ENCODE data around the gene RBM23. TPM values are rescaled to one million over a fixed set of nuclear protein-coding genes. Genes with fewer than 3 reads are reported as not detected.

Gene RBM23
- polyA plus RNA-seq, 1 donor from 2014 or later: 83.7 TPM

GRCh38 chr14:22935156-22935555 lies 16.2 kb upstream of the RBM23 start:
- H3K36me3 ChIP-seq (ENCODE audit: insufficient read depth, low read length): no peaks in the 10 kb centered on the region
- peaks cover under 1% of the 10 kb centered on the region for H3F3A ChIP-seq (ENCODE audit: insufficient read depth, low read length, poor library complexity, severe bottlenecking)
- H3K4me2 ChIP-seq (ENCODE audit: low read length): no peak overlapping the region
- H4K20me1 ChIP-seq (ENCODE audit: insufficient read depth): no peaks in the 10 kb centered on the region
- no peak for TF ChIP-seq EZH2 (IDR thresholded peaks at IDR 0.05; ENCODE audit: borderline replicate concordance, insufficient read depth, low read length, poor library complexity, severe bottlenecking)
- TF ChIP-seq MXI1 (conservative IDR thresholded peaks at IDR 0.05; ENCODE audit: poor library complexity, severe bottlenecking): no peak
- TF ChIP-seq POLR2AphosphoS5 (IDR thresholded peaks at IDR 0.05): no peak
- no peak for TF ChIP-seq TAF1 (IDR thresholded peaks at IDR 0.05; ENCODE audit: low read depth)
- TF ChIP-seq RAD21 (conservative IDR thresholded peaks at IDR 0.05): no peak
- no peak for TF ChIP-seq CTCF (IDR thresholded peaks at IDR 0.05; ENCODE audit: poor library complexity, severe bottlenecking)
- no peak for TF ChIP-seq SMC3 (conservative IDR thresholded peaks at IDR 0.05; ENCODE audit: poor library complexity)
- no peak for TF ChIP-seq EP300 (conservative IDR thresholded peaks at IDR 0.05; ENCODE audit: poor library complexity, severe bottlenecking)
- TF ChIP-seq REST (IDR thresholded peaks at IDR 0.05; ENCODE audit: borderline replicate concordance): no peak
- H3K4me3 ChIP-seq (ENCODE audit: low read length): no peak overlapping the region
- H3K27ac ChIP-seq (ENCODE audit: low read length): no peak overlapping the region
- no peak overlapping the region for H3K9ac ChIP-seq (ENCODE audit: low read length)
- no peak overlapping the region for H2AFZ ChIP-seq (ENCODE audit: low read depth, low read length)
- no peaks in the 10 kb centered on the region for H3K9me3 ChIP-seq (ENCODE audit: low read length)
- no peaks in the 10 kb centered on the region for H3K9me2 ChIP-seq (ENCODE audit: insufficient read depth, low read length)
- no peaks in the 10 kb centered on the region for H3K27me3 ChIP-seq (ENCODE audit: insufficient read depth, low read depth, low read length)
- no peaks in the 10 kb centered on the region for H3K79me2 ChIP-seq (replicated peaks; ENCODE audit: insufficient read depth, low read length)

- Histone ChIP-seq H3K27me3 (ENCODE audit: insufficient read depth, low read depth, low read length) (no peaks in the 10 kb centered on the region), H3F3A (ENCODE audit: insufficient read depth, low read length, poor library complexity, severe bottlenecking) (peaks cover 6% of the 10 kb centered on the region), H3K27ac (ENCODE audit: low read length) (no peak overlapping the region), H3K9ac (ENCODE audit: low read length) (no peak overlapping the region), H3K9me3 (ENCODE audit: low read length) (no peaks in the 10 kb centered on the region), H3K36me3 (ENCODE audit: insufficient read depth, low read length) (no peaks in the 10 kb centered on the region), H3K9me2 (ENCODE audit: insufficient read depth, low read length) (no peaks in the 10 kb centered on the region), H3K79me2 (replicated peaks; ENCODE audit: insufficient read depth, low read length) (peaks cover 14% of the 10 kb centered on the region), H3K4me3 (ENCODE audit: low read length) (no peak overlapping the region), H4K20me1 (ENCODE audit: insufficient read depth) (no peaks in the 10 kb centered on the region), H2AFZ (ENCODE audit: low read depth, low read length) (no peak overlapping the region), H3K4me2 (ENCODE audit: low read length) (no peak overlapping the region)
- no peak for TF ChIP-seq RAD21 (conservative IDR thresholded peaks at IDR 0.05)
- TF ChIP-seq EP300 (conservative IDR thresholded peaks at IDR 0.05; ENCODE audit: poor library complexity, severe bottlenecking): no peak
- no peak for TF ChIP-seq POLR2AphosphoS5 (IDR thresholded peaks at IDR 0.05)
- TF ChIP-seq SMC3 (conservative IDR thresholded peaks at IDR 0.05; ENCODE audit: poor library complexity): no peak
- TF ChIP-seq TAF1 (IDR thresholded peaks at IDR 0.05; ENCODE audit: low read depth): no peak
- no peak for TF ChIP-seq CTCF (IDR thresholded peaks at IDR 0.05; ENCODE audit: poor library complexity, severe bottlenecking)
- no peak for TF ChIP-seq REST (IDR thresholded peaks at IDR 0.05; ENCODE audit: borderline replicate concordance)
- TF ChIP-seq EZH2 (IDR thresholded peaks at IDR 0.05; ENCODE audit: borderline replicate concordance, insufficient read depth, low read length, poor library complexity, severe bottlenecking): no peak
- TF ChIP-seq MXI1 (conservative IDR thresholded peaks at IDR 0.05; ENCODE audit: poor library complexity, severe bottlenecking): no peak
Observed at GRCh38 chr14:22932146-22932545, 13.2 kb upstream of the RBM23 start.
